ENCODE results near the gene CACNA2D3. TPM values are rescaled to one million over a fixed set of nuclear protein-coding genes. Genes with fewer than 3 reads are reported as not detected.

The CACNA2D3 gene
- total RNA-seq, 1 experiment from 2014 or later: 0.59 TPM

GRCh38 chr3:54550221-54550977 is 428.0 kb downstream of the CACNA2D3 start:
- DNase-seq: no peak
- H3K79me2 ChIP-seq (ENCODE audit: low read depth): no peaks in the 10 kb centered on the region
- H3K9me2 ChIP-seq (ENCODE audit: insufficient read depth): no peaks in the 10 kb centered on the region
- H3K36me3 ChIP-seq (ENCODE audit: low read depth): no peaks in the 10 kb centered on the region
- no peaks in the 10 kb centered on the region for H3K4me1 ChIP-seq (replicated peaks; ENCODE audit: insufficient read depth)
- CTCF ChIA-PET: no interaction called here
- no peak overlapping the region for H3K4me2 ChIP-seq
- no peaks in the 10 kb centered on the region for H3F3A ChIP-seq (ENCODE audit: insufficient read depth, low read depth)
- peaks cover 23% of the 10 kb centered on the region for H3K27me3 ChIP-seq (ENCODE audit: insufficient read depth, low read depth)
- no peaks in the 10 kb centered on the region for H3K9me3 ChIP-seq (ENCODE audit: insufficient read depth, low read depth)
- POLR2A ChIA-PET (ENCODE audit: unreplicated experiment): no interaction called here
- H3K27ac ChIP-seq: no peak overlapping the region
- no peaks in the 10 kb centered on the region for H4K20me1 ChIP-seq (ENCODE audit: insufficient read depth)
- H3K4me3 ChIP-seq: no peak overlapping the region
- H2AFZ ChIP-seq: no peak overlapping the region
- TF ChIP-seq EZH2 (IDR thresholded peaks at IDR 0.05; ENCODE audit: low read depth): no peak
- no TSS peak for BruUV-seq (replicated peaks)
- intact Hi-C loops (cut with micrococcal nuclease; ENCODE audit: unreplicated experiment): no loop called here

DNA sequence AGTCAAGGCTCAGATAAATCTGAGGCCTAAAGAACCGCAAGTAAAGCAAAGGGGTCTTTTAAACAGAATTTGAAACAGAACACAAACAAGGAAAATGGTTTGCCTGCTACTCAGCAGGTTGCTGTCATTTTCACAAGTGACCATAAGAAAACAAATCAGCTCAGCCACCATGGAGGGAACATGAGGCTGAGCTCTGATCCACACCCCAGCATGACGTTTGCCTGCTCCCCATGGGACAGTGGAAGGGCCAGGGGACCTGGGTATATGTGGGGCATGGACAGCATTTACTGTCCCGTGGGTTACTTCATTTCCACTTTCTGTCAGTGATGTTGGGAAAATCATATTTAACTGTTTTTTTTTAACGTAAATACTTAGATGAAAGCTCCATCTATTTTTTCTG is 434.3 kb downstream of the CACNA2D3 start:
- no peaks in the 10 kb centered on the region for H3F3A ChIP-seq (ENCODE audit: insufficient read depth, low read depth)
- POLR2A ChIA-PET (ENCODE audit: unreplicated experiment): no interaction called here
- H3K27ac ChIP-seq: no peak overlapping the region
- H3K4me3 ChIP-seq: no peak overlapping the region
- BruUV-seq (replicated peaks): no TSS peak
- H3K79me2 ChIP-seq (ENCODE audit: low read depth): no peaks in the 10 kb centered on the region
- intact Hi-C loops (cut with micrococcal nuclease; ENCODE audit: unreplicated experiment): no loop called here
- no peaks in the 10 kb centered on the region for H3K9me3 ChIP-seq (ENCODE audit: insufficient read depth, low read depth)
- H3K36me3 ChIP-seq (ENCODE audit: low read depth): no peaks in the 10 kb centered on the region
- no peak for TF ChIP-seq EZH2 (IDR thresholded peaks at IDR 0.05; ENCODE audit: low read depth)
- TF ChIP-seq, protein P1, sequence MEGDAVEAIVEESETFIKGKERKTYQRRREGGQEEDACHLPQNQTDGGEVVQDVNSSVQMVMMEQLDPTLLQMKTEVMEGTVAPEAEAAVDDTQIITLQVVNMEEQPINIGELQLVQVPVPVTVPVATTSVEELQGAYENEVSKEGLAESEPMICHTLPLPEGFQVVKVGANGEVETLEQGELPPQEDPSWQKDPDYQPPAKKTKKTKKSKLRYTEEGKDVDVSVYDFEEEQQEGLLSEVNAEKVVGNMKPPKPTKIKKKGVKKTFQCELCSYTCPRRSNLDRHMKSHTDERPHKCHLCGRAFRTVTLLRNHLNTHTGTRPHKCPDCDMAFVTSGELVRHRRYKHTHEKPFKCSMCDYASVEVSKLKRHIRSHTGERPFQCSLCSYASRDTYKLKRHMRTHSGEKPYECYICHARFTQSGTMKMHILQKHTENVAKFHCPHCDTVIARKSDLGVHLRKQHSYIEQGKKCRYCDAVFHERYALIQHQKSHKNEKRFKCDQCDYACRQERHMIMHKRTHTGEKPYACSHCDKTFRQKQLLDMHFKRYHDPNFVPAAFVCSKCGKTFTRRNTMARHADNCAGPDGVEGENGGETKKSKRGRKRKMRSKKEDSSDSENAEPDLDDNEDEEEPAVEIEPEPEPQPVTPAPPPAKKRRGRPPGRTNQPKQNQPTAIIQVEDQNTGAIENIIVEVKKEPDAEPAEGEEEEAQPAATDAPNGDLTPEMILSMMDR (conservative IDR thresholded peaks at IDR 0.05): no peak
- H3K9me2 ChIP-seq (ENCODE audit: insufficient read depth): no peaks in the 10 kb centered on the region
- H4K20me1 ChIP-seq (ENCODE audit: insufficient read depth): no peaks in the 10 kb centered on the region
- H2AFZ ChIP-seq: no peak overlapping the region
- CTCF ChIA-PET: no interaction called here
- no peak overlapping the region for H3K4me2 ChIP-seq
- DNase-seq: no peak
- no peaks in the 10 kb centered on the region for H3K27me3 ChIP-seq (ENCODE audit: insufficient read depth, low read depth)
- H3K4me1 ChIP-seq (replicated peaks; ENCODE audit: insufficient read depth): no peaks in the 10 kb centered on the region

- no peak for DNase-seq
- no peaks in the 10 kb centered on the region for H3K79me2 ChIP-seq (ENCODE audit: low read depth)
- no peaks in the 10 kb centered on the region for H3K9me3 ChIP-seq (ENCODE audit: insufficient read depth, low read depth)
- H3K27ac ChIP-seq: no peak overlapping the region
- ChIA-PET CTCF (no interaction called here), POLR2A (ENCODE audit: unreplicated experiment) (no interaction called here)
- no peaks in the 10 kb centered on the region for H4K20me1 ChIP-seq (ENCODE audit: insufficient read depth)
- TF ChIP-seq EZH2 (IDR thresholded peaks at IDR 0.05; ENCODE audit: low read depth): no peak
- TF ChIP-seq, protein P1 (conservative IDR thresholded peaks at IDR 0.05): no peak
- H3K4me2 ChIP-seq: no peak overlapping the region
- no TSS peak for BruUV-seq (replicated peaks)
- H3K36me3 ChIP-seq (ENCODE audit: low read depth): no peaks in the 10 kb centered on the region
- H3K27me3 ChIP-seq (ENCODE audit: insufficient read depth, low read depth): no peaks in the 10 kb centered on the region
- H2AFZ ChIP-seq: no peak overlapping the region
- intact Hi-C loops (cut with micrococcal nuclease; ENCODE audit: unreplicated experiment): no loop called here
- H3F3A ChIP-seq (ENCODE audit: insufficient read depth, low read depth): no peaks in the 10 kb centered on the region
- no peaks in the 10 kb centered on the region for H3K4me1 ChIP-seq (replicated peaks; ENCODE audit: insufficient read depth)
- no peaks in the 10 kb centered on the region for H3K9me2 ChIP-seq (ENCODE audit: insufficient read depth)
- H3K4me3 ChIP-seq: no peak overlapping the region
Measured at GRCh38 chr3:54557538-54558428, 435.4 kb downstream of the CACNA2D3 start.

All from PC-9 (cell line).